Liver (tissue), 9 donors: ENCODE data around the gene CAMK1D. TPM values are rescaled to one million over a fixed set of nuclear protein-coding genes. Genes with fewer than 3 reads are reported as not detected.
"Not testable (repeated sequence)": the region's sequence is repeated elsewhere in the genome, so short reads cannot be mapped to it uniquely, and the experiment has no call there.

Source experiments
- DNase-seq: peaks from one replicate; pipeline ENCODE4 v3.0.0-alpha.2; 2017; ENCODE audit warnings: low spot score
- H3K27ac ChIP-seq, 2 donors: one replicate each; pipeline ENCODE4 v1.7.0; 2013; ENCODE audit warnings: inconsistent platforms in 2 of 2, low read length in 2 of 2, control low read depth in 1 of 2, low read depth in 1 of 2, mild to moderate bottlenecking in 1 of 2
- H3K27me3 ChIP-seq, 4 donors: one replicate each; pipeline versions ENCODE4 v1.6.1 to v1.7.0; 2013; ENCODE audit warnings: low read length in 3 of 4, inconsistent platforms in 1 of 4, mild to moderate bottlenecking in 1 of 4, moderate library complexity in 1 of 4; ENCODE audit not compliant: control insufficient read depth in 4 of 4, insufficient read depth in 4 of 4
- H3K36me3 ChIP-seq, 4 donors: one replicate each; pipeline versions ENCODE4 v1.6.1 to v1.7.0; 2013; ENCODE audit warnings: low read length in 3 of 4, mild to moderate bottlenecking in 3 of 4, low read depth in 1 of 4, moderate library complexity in 1 of 4; ENCODE audit not compliant: control insufficient read depth in 4 of 4, insufficient read depth in 3 of 4
- H3K4me1 ChIP-seq, 4 donors: one replicate each; pipeline versions ENCODE4 v1.6.1 to v1.7.0; 2013; ENCODE audit warnings: low read length in 3 of 4, mild to moderate bottlenecking in 3 of 4, moderate library complexity in 1 of 4; ENCODE audit not compliant: control insufficient read depth in 4 of 4, insufficient read depth in 4 of 4
- H3K4me3 ChIP-seq, 3 donors: one replicate each; pipeline versions ENCODE4 v1.6.1 to v1.7.0; 2013; ENCODE audit warnings: low read length in 3 of 3, control low read depth in 1 of 3, low read depth in 1 of 3, mild to moderate bottlenecking in 1 of 3
- H3K9ac ChIP-seq, 2 donors: one replicate each; pipeline ENCODE4 v1.7.0; 2013; ENCODE audit warnings: low read length in 2 of 2, mild to moderate bottlenecking in 2 of 2, moderate library complexity in 2 of 2, control low read depth in 1 of 2, low read depth in 1 of 2
- H3K9me3 ChIP-seq, 4 donors: one replicate each; pipeline versions ENCODE4 v1.6.1 to v1.7.0; 2013; ENCODE audit warnings: low read length in 3 of 4; ENCODE audit not compliant: control insufficient read depth in 4 of 4
- FOXA1 ChIP-seq: IDR thresholded peaks from 2 replicates; pipeline ENCODE4 v1.6.1; 2016; ENCODE audit warnings: antibody characterized with exemption
- FOXA2 ChIP-seq: IDR thresholded peaks from 2 replicates; pipeline ENCODE4 v1.6.1; 2016; ENCODE audit warnings: antibody characterized with exemption
- HNF4A ChIP-seq, 2 donors: conservative IDR thresholded peaks; 2 replicates each; pipeline ENCODE4 v1.6.1; 2016; ENCODE audit warnings: antibody characterized with exemption in 2 of 2, mild to moderate bottlenecking in 2 of 2
- HNF4G ChIP-seq: IDR thresholded peaks from 2 replicates; pipeline ENCODE4 v1.6.1; 2016; ENCODE audit warnings: antibody characterized with exemption
- JUND ChIP-seq, 2 donors: IDR thresholded peaks; 2 replicates each; pipeline ENCODE4 v1.6.1; 2016; ENCODE audit warnings: antibody characterized with exemption in 2 of 2
- NR2F2 ChIP-seq: IDR thresholded peaks from 2 replicates; pipeline ENCODE4 v1.6.1; 2016; ENCODE audit warnings: antibody characterized with exemption
- RXRA ChIP-seq, 2 donors: IDR thresholded peaks; 2 replicates each; pipeline ENCODE4 v1.6.1; 2017 to 2018; ENCODE audit warnings: antibody characterized with exemption in 2 of 2, mild to moderate bottlenecking in 1 of 2
- YY1 ChIP-seq: IDR thresholded peaks from 2 replicates; pipeline ENCODE4 v1.6.1; 2016; ENCODE audit warnings: antibody characterized with exemption, mild to moderate bottlenecking
- WGBS: extraction: QIAGEN DNeasy Blood & Tissue Kit; methylation state at CpG from one replicate; pipeline ENCODE4 v1.1.7; 2013; 5-methylcytosine and 5-hydroxymethylcytosine counted together
- polyA plus RNA-seq, 2 donors: library from polyadenylated mRNA; stranded (reverse) in 1 of 2; unstranded in 1 of 2; fragments of 200-250 nt in 1 of 2; fragments of >200 nt in 1 of 2; fragmentation: Nextera tagmentation in 1 of 2; extraction: Ambion mirVana in 1 of 2; gene quantifications; one replicate each; pipeline versions ENCODE4 v1.2.1 to v1.2.3, GENCODE V29; 2013 to 2015
- total RNA-seq, 2 donors: library from RNA; depleted of rRNA; stranded (reverse); fragments of >200 nt; gene quantifications; one replicate each; pipeline ENCODE4 v1.2.3, GENCODE V29; 2014
- TF ChIP-seq, protein P1 (sequence below): fragments of 150-350 bp; IDR thresholded peaks from 2 replicates; pipeline ENCODE4 v1.5.1; 2017; ENCODE audit warnings: improper control_type of control experiment, low read depth, low read length; ENCODE audit not compliant: missing input control
- TF ChIP-seq, protein P2 (sequence below): IDR thresholded peaks from 2 replicates; pipeline ENCODE4 v1.6.1; 2016; ENCODE audit warnings: antibody characterized with exemption
- donor health status: healthy.
- donor health status: healthy.
- donor health status: healthy.
- donor health status: healthy.
- donor health status: healthy.

CAMK1D gene
- total and polyA plus RNA-seq, 4 donors = 2.7 to 10.1 (median 4.2) TPM

DNA sequence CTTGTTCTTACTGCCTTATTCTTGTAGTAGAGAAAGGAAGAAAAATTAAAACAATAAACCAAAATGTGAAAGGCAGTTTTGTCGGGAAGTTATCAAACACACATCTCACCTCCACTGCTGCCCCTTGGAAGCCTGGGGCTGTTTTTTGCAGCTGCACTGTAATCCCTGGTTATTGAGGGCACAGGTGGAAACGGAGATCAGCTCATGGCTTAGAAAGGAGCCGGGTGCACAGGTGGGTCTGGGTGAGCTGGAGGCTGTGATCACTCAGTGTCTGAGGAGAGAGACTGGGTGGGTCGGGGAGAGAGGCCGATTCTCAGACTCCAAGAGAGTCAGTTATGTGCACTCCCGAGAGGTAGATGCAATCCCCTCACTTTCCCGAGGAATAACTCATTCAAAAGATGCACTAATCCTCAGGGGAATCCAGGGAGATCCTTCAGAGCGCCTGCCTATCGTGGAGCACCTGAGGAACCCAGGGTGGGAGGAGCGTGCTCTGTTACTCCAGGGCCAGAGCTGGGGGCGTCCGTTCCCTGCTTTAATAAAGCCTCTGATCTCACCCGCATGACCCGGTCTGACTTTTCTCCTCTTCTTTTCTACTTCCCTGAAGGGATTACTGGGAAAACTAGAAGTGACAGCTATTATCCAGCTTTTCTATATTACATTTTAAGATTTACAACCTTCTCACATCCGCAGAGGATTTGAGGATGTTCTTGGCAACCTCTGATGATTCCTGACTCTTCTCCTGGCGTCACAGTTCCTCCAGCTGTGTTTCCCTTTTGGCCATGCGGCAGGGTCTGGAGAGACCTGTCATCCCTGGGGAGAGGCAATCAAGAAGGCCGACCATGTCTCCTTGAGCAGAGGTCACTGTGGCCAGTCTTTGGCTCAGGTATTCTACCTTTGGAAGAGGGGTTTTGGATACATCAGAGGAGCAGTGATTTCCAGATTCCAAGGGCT, 82.1 kb downstream of the CAMK1D start (continued):
- TF ChIP-seq, protein P1, sequence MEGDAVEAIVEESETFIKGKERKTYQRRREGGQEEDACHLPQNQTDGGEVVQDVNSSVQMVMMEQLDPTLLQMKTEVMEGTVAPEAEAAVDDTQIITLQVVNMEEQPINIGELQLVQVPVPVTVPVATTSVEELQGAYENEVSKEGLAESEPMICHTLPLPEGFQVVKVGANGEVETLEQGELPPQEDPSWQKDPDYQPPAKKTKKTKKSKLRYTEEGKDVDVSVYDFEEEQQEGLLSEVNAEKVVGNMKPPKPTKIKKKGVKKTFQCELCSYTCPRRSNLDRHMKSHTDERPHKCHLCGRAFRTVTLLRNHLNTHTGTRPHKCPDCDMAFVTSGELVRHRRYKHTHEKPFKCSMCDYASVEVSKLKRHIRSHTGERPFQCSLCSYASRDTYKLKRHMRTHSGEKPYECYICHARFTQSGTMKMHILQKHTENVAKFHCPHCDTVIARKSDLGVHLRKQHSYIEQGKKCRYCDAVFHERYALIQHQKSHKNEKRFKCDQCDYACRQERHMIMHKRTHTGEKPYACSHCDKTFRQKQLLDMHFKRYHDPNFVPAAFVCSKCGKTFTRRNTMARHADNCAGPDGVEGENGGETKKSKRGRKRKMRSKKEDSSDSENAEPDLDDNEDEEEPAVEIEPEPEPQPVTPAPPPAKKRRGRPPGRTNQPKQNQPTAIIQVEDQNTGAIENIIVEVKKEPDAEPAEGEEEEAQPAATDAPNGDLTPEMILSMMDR = no peak
- TF ChIP-seq, protein P2, sequence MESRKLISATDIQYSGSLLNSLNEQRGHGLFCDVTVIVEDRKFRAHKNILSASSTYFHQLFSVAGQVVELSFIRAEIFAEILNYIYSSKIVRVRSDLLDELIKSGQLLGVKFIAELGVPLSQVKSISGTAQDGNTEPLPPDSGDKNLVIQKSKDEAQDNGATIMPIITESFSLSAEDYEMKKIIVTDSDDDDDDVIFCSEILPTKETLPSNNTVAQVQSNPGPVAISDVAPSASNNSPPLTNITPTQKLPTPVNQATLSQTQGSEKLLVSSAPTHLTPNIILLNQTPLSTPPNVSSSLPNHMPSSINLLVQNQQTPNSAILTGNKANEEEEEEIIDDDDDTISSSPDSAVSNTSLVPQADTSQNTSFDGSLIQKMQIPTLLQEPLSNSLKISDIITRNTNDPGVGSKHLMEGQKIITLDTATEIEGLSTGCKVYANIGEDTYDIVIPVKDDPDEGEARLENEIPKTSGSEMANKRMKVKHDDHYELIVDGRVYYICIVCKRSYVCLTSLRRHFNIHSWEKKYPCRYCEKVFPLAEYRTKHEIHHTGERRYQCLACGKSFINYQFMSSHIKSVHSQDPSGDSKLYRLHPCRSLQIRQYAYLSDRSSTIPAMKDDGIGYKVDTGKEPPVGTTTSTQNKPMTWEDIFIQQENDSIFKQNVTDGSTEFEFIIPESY = no peak
- no peak for TF ChIP-seq HNF4G
- no peak for TF ChIP-seq NR2F2
- TF ChIP-seq RXRA (IDR thresholded peaks at IDR 0.05) = no peak
- no peak for TF ChIP-seq JUND (IDR thresholded peaks at IDR 0.05)
- TF ChIP-seq FOXA1 = no peak

DNA sequence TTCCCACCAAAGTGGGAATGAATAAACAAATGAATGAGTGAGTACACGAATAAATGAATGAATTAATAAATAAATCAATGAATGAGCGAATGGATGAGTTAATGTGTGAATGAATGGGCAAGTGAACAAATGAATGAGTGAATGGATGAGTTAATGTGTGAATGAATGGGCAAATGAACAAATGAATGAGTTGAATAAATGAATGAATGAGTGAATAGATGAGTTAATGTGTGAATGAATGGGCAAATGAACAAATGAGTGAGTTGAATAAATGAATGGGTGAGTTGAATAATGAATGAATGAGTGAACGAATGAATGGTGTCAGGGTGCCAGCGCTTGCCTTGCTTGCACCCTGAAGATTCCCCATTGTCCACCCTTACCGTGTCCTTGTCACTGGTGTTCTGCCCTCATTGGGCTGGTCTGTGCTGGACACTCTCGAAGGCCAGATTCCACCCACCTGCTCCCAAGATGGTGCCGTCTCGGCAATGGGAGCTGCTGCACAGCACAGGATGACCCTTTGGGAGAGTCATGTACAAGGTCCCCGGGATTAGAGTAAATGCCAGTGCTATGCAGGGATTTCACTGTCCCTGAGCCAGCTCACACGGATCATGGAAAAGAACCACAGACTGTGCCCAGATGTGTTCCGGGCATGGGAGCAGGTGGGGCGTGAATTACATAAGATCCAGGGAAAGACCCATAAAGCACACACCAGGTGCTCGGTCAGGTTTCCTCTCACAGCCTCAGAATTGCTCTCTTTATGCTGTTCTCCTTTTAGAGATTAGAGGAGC, 83.2 kb downstream of the CAMK1D start:
- WGBS = 85% methylated on average over 13 of the region's 13 CpGs
- H3K4me3 ChIP-seq = no peak overlapping the region
- no peaks in the 10 kb centered on the region for H3K27me3 ChIP-seq
- peaks cover 0 to 8% (median 4%) of the 10 kb centered on the region in 4 donors for H3K4me1 ChIP-seq
- TF ChIP-seq YY1 (no peak), HNF4A (conservative IDR thresholded peaks at IDR 0.05) (peak in 1 of 2 donors; percentile 6), RXRA (IDR thresholded peaks at IDR 0.05) (peak in 1 of 2 donors; percentile 17), FOXA1 (no peak)
- no peak overlapping the region for H3K9ac ChIP-seq
- DNase-seq = no peak
- H3K36me3 ChIP-seq = no peaks in the 10 kb centered on the region
- no peaks in the 10 kb centered on the region for H3K9me3 ChIP-seq
- no peak overlapping the region for H3K27ac ChIP-seq

DNA sequence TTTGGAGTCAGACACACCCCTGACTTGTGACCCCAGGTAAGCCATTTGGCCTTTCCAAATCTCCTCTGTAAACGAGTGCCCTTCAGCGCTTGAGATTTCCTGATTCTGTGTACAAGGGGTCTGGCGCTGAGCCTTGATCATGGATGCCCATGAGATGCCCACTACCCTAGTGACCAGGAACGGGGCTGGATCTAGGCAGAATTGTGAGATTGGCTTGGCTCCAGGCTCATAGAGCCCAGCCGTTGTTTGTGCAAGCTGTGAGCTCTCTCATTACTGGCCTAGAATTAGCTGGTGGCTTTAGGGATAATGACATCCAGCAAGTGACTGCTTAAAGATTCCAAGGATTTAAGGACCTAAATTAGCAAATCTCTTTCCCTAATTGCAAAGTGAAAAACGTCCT, 84.9 kb downstream of the CAMK1D start:
- Histone ChIP-seq H3K27me3 (no peaks in the 10 kb centered on the region), H3K36me3 (no peaks in the 10 kb centered on the region), H3K9me3 (no peaks in the 10 kb centered on the region), H3K27ac (no peak overlapping the region), H3K4me3 (no peak overlapping the region), H3K9ac (no peak overlapping the region), H3K4me1 (peaks cover 0 to 11% (median 6%) of the 10 kb centered on the region in 4 donors)
- TF ChIP-seq FOXA2 = no peak
- WGBS = 72% methylated on average over 6 of the region's 6 CpGs
- DNase-seq = no peak

DNA sequence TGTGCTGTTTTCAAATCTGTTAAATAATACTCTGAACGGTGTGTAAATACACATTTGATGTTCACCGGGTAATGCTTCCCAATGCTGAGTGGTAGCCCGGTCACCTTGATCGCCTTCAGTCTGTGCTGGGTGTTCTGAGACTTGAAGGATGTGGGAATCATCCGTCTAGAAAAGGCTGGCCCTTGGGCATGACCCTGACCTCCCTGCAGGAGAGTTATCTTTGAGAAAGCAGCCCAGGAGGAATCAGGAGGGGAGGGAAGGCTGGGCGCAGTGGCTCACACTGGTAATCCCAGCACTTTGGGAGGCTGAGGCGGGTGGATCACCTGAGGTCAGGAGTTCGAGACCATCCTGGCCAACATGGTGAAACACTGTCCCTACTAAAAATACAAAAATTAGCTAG, 85.3 kb downstream of the CAMK1D start:
- H3K4me1 ChIP-seq = peaks cover 0 to 11% (median 6%) of the 10 kb centered on the region in 4 donors
- not testable (repeated sequence) for DNase-seq, H3K4me3 ChIP-seq, H3K27me3 ChIP-seq, H3K9ac ChIP-seq, H3K36me3 ChIP-seq, H3K27ac ChIP-seq, H3K9me3 ChIP-seq
- WGBS = 91% methylated on average over 8 of the region's 8 CpGs
